GM12878 (cell line): ENCODE results near the gene TTC1. TPM values are rescaled to one million over a fixed set of nuclear protein-coding genes. Genes with fewer than 3 reads are reported as not detected.

Experiments used
- ATAC-seq: fragments of 200-7000 bp; cut with Tn5 transposase; 3 replicates; pipeline ENCODE4 v1.9.1; 2020; ENCODE audit warnings: mild to moderate bottlenecking, moderate library complexity
- BruUV-seq: library from RNA; stranded (reverse); fragments of 400-500 nt; replicated peaks from 2 replicates; lab custom pipeline; 2021; lab: Mats Ljungman, UMichigan
- CTCF ChIA-PET: fragments of 300-600 bp; sonication (Branson Sonifier 250); formaldehyde crosslinking; extraction: SDS; loops from one replicate; lab custom pipeline; 2021; ENCODE audit warnings: inconsistent platforms; lab: Yijun Ruan, JAX
- POLR2A ChIA-PET: fragments of 350-600 bp; formaldehyde crosslinking; extraction: SDS; loops from one replicate; lab custom pipeline; 2021; ENCODE audit warnings: inconsistent platforms; lab: Charles Lee
- RAD21 ChIA-PET: fragments of 300-600 bp; sonication (Branson Sonifier 250); formaldehyde crosslinking; loops from one replicate; lab custom pipeline; 2023; ENCODE audit warnings: antibody characterized with exemption; ENCODE audit not compliant: unreplicated experiment; lab: Charles Lee
- SMC1A ChIA-PET: fragments of 300-600 bp; sonication (Branson Sonifier 250); formaldehyde crosslinking; loops from one replicate; lab custom pipeline; 2023; ENCODE audit not compliant: unreplicated experiment, uncharacterized antibody; lab: Charles Lee
- DNase-seq: peaks from one replicate; pipeline ENCODE4 v3.0.0-alpha.2; 2011; ENCODE audit warnings: low read depth, low spot score
- FAIRE-seq: peaks from 3 replicates; lab custom pipeline; 2011; peaks lifted over from hg19 to GRCh38; lab: Jason Lieb, UNC
- H2AFZ ChIP-seq: 2 replicates; pipeline ENCODE4 v1.6.0; 2011; ENCODE audit warnings: low read depth, low read length, control low read depth; ENCODE audit not compliant: control insufficient read depth
- H3K27ac ChIP-seq: 2 replicates; pipeline ENCODE4 v1.5.1; 2011; ENCODE audit warnings: control low read depth; ENCODE audit not compliant: control insufficient read depth, insufficient read depth
- H3K27me3 ChIP-seq, 2 experiments: replicated peaks in 1 of 2; 2 replicates each; pipeline versions ENCODE4 v1.6.0 to v1.6.1; 2011; ENCODE audit warnings: low read length in 1 of 2; ENCODE audit not compliant: control insufficient read depth in 2 of 2, insufficient read depth in 2 of 2
- H3K36me3 ChIP-seq, 2 experiments: 2 replicates each; pipeline ENCODE4 v1.5.1; 2011; ENCODE audit warnings: low read length in 1 of 2; ENCODE audit not compliant: control insufficient read depth in 2 of 2, insufficient read depth in 2 of 2
- H3K4me1 ChIP-seq: 2 replicates; pipeline ENCODE4 v1.6.1; 2011; ENCODE audit warnings: mild to moderate bottlenecking, low read length, moderate library complexity, mixed read lengths; ENCODE audit not compliant: control insufficient read depth, insufficient read depth
- H3K4me2 ChIP-seq: 2 replicates; pipeline ENCODE4 v1.6.0; 2011; ENCODE audit warnings: control low read depth; ENCODE audit not compliant: control insufficient read depth, insufficient read depth
- H3K4me3 ChIP-seq: fragments of 200-600 bp; sonication (generic); 2 replicates; pipeline ENCODE4 v1.5.1; 2016
- H3K79me2 ChIP-seq: 2 replicates; pipeline ENCODE4 v1.6.0; 2011; ENCODE audit warnings: low read length; ENCODE audit not compliant: control insufficient read depth, insufficient read depth
- H3K9ac ChIP-seq: 2 replicates; pipeline ENCODE4 v1.8.0; 2011; ENCODE audit warnings: low read length, control low read depth, mixed read lengths; ENCODE audit not compliant: control insufficient read depth, insufficient read depth
- H3K9me3 ChIP-seq: replicated peaks from 3 replicates; pipeline ENCODE4 v1.5.1; 2011; ENCODE audit warnings: mild to moderate bottlenecking, low read length; ENCODE audit not compliant: control insufficient read depth, insufficient read depth
- H4K20me1 ChIP-seq: 2 replicates; pipeline ENCODE4 v1.6.0; 2011; ENCODE audit not compliant: control insufficient read depth, insufficient read depth
- ELK1 ChIP-seq: IDR thresholded peaks from 2 replicates; pipeline ENCODE4 v1.6.1; 2012; ENCODE audit warnings: low read depth, low read length, improper control_type of control experiment
- HDAC6 ChIP-seq: fragments of 200-600 bp; sonication (generic); IDR thresholded peaks from one replicate; pipeline ENCODE4 v1.8.0; 2017; ENCODE audit warnings: antibody characterized with exemption; ENCODE audit not compliant: unreplicated experiment
- MXI1 ChIP-seq: fragments of 150-350 bp; IDR thresholded peaks from 2 replicates; pipeline ENCODE4 v1.6.1; 2011; ENCODE audit warnings: low read depth, mild to moderate bottlenecking, inconsistent platforms, low read length, improper control_type of control experiment
- POLR2A ChIP-seq: IDR thresholded peaks from 2 replicates; pipeline ENCODE4 v1.6.1; 2011; ENCODE audit warnings: low read depth, mild to moderate bottlenecking, low read length
- POLR2AphosphoS2 ChIP-seq: IDR thresholded peaks from 2 replicates; pipeline ENCODE4 v1.6.1; 2011; ENCODE audit warnings: low read depth, mild to moderate bottlenecking, low read length, improper control_type of control experiment, moderate library complexity
- RAD21 ChIP-seq: IDR thresholded peaks from 2 replicates; pipeline ENCODE4 v1.6.1; 2011; ENCODE audit warnings: mild to moderate bottlenecking, low read depth, low read length, moderate library complexity; ENCODE audit not compliant: insufficient read depth
- TCF3 ChIP-seq: IDR thresholded peaks from 2 replicates; pipeline ENCODE4 v1.6.1; 2012; ENCODE audit warnings: low read depth, mild to moderate bottlenecking, low read length, borderline replicate concordance; ENCODE audit not compliant: insufficient read depth
- WGBS: methylation state at CpG from one replicate; pipeline ENCODE4 v1.1.6; 2016; ENCODE audit warnings: low lambda C conversion rate; ENCODE audit not compliant: insufficient replicate concordance, insufficient coverage; ENCODE audit errors: missing lambda C conversion rate; 5-methylcytosine and 5-hydroxymethylcytosine counted together
- in situ Hi-C: fragments of 300-500 bp; cut with MboI; formaldehyde crosslinking; loops from 9 replicates; pipeline ENCODE4 v1.14.3; 2018; ENCODE audit warnings: mixed read lengths
- intact Hi-C: fragments of 100-400 bp; cut with micrococcal nuclease; formaldehyde crosslinking; loops from one replicate; pipeline ENCODE4 v1.14.2; 2022; ENCODE audit not compliant: unreplicated experiment
- polyA plus RNA-seq, 11 experiments: library from polyadenylated mRNA; depleted of rRNA in 4 of 11; unstranded in 6 of 11; stranded (reverse) in 5 of 11; fragments of >200 nt; fragmentation: Nextera tagmentation in 4 of 11; fragmentation: Illumina TruSeq in 1 of 11; extraction: Ambion mirVana in 4 of 11; extraction: Trizol in 1 of 11; gene quantifications; 1 replicate in 1 of 11; 2 replicates in 10 of 11; pipeline versions ENCODE4 v1.2.1 to v1.2.3, GENCODE V29; 2011 to 2016; ENCODE audit warnings: inconsistent platforms in 2 of 11, missing spikeins in 2 of 11, low read depth in 1 of 11
- small RNA-seq: library from RNA; depleted of rRNA; stranded (forward); fragments of <200 nt; gene quantifications from one replicate; pipeline ENCODE3, GENCODE V24; 2014
- total RNA-seq, 4 experiments: library from RNA; depleted of rRNA in 3 of 4; stranded (reverse); fragments of >200 nt in 3 of 4; fragmentation: Illumina TruSeq in 1 of 4; extraction: Trizol in 1 of 4; gene quantifications; 2 replicates each; pipeline versions ENCODE4 v1.2.1 to v1.2.3, GENCODE V29; 2013 to 2021

Gene TTC1
- total and polyA plus RNA-seq, 10 of the 15 experiments (the other 5 are each of a cell fraction or from before 2014, with no cell fraction given), result 46.6 to 160 (median 92.3) TPM

GRCh38 chr5:160108124-160108523, 99.2 kb downstream of the TTC1 start:
- in situ Hi-C loops, result no loop called here
- FAIRE-seq (no peak), DNase-seq (no peak), ATAC-seq (peak; percentile 80)
- no TSS peak for BruUV-seq
- POLR2A ChIA-PET, result interaction anchor here (0.6 to 1.2 kb wide), 5 partner anchors 8 to 697 kb away, joined by 3 read pairs; no protein-coding TSS in a partner anchor
- Histone ChIP-seq H3K9ac (no peak overlapping the region), H3K79me2 (peaks cover 8% of the 10 kb centered on the region), H3K27me3 (no peaks in the 10 kb centered on the region), H3K4me1 (peaks cover 17% of the 10 kb centered on the region), H3K4me3 (no peak overlapping the region), H3K27ac (no peak overlapping the region), H3K4me2 (no peak overlapping the region), H2AFZ (no peak overlapping the region), H3K36me3 (peaks cover 0 to 24% of the 10 kb centered on the region in 2 experiments; a peak in 1 of 4 replicates), H3K9me3 (peaks cover 4% of the 10 kb centered on the region; the same call in 2 of the 3 replicates), H4K20me1 (no peaks in the 10 kb centered on the region)
- WGBS, result 63% methylated on average over 2 of the region's 2 CpGs
- CTCF ChIA-PET, result interaction anchor here (0.9 to 3.4 kb wide), 5 partner anchors 8 to 237 kb away, joined by 4 to 19 read pairs (median 8); no protein-coding TSS in a partner anchor
- intact Hi-C loops, result no loop called here
- TF ChIP-seq MXI1 (no peak), TCF3 (no peak), POLR2A (no peak), ELK1 (no peak), RAD21 (0 out of 2 replicates have a peak, but pooled peaks have one; percentile 4), POLR2AphosphoS2 (no peak), HDAC6 (no peak)
- SMC1A ChIA-PET, result interaction anchor here (0.7 to 5.2 kb wide), 7 partner anchors 9 to 93 kb away, joined by 3 to 24 read pairs (median 4); no protein-coding TSS in a partner anchor
- RAD21 ChIA-PET, result interaction anchor here (0.8 to 1.9 kb wide), 4 partner anchors 16 to 86 kb away, joined by 3 to 4 read pairs (median 4); no protein-coding TSS in a partner anchor

Small RNA genes within 50 kb of the gene (small RNA-seq; reads per million reads assigned to genes)
- not detected for gene RF00019

Other genes starting within 250 kb of the TTC1 start
- not detected in 2 replicates for gene ADRA1B, start 92.7 kb upstream of the TTC1 start, total RNA-seq (2014; rRNA removed)
- not detected in 2 replicates for gene ADRA1B, start 92.7 kb upstream of the TTC1 start, total RNA-seq (2014; rRNA removed; fragmentation: Illumina TruSeq; extraction: Trizol)
- gene ADRA1B, start 92.7 kb upstream of the TTC1 start, total RNA-seq (2021), result not detected in 2 replicates
- 0.04 TPM in 1 of 2 replicates, not detected in the other for gene ADRA1B, start 92.7 kb upstream of the TTC1 start, polyA plus RNA-seq (2011; rRNA removed)
- gene ADRA1B, start 92.7 kb upstream of the TTC1 start, polyA plus RNA-seq (2014; fragmentation: Illumina TruSeq; extraction: Trizol), result not detected in 2 replicates
- not detected for gene ADRA1B, start 92.7 kb upstream of the TTC1 start, polyA plus RNA-seq (2014; fragmentation: Nextera tagmentation; extraction: Ambion mirVana)
- not detected in 2 replicates for gene ADRA1B, start 92.7 kb upstream of the TTC1 start, polyA plus RNA-seq (2014; rRNA removed)
- not detected for gene ADRA1B, start 92.7 kb upstream of the TTC1 start, polyA plus RNA-seq (2016; fragmentation: Nextera tagmentation; extraction: Ambion mirVana)
- gene PWWP2A, start 110.3 kb downstream of the TTC1 start, total RNA-seq (2014; rRNA removed), result 19.5 and 21.0 TPM in 2 replicates
- 20.2 and 20.7 TPM in 2 replicates for gene PWWP2A, start 110.3 kb downstream of the TTC1 start, total RNA-seq (2014; rRNA removed; fragmentation: Illumina TruSeq; extraction: Trizol)
- 23.9 and 26.1 TPM in 2 replicates for gene PWWP2A, start 110.3 kb downstream of the TTC1 start, total RNA-seq (2021)
- 18.3 and 18.4 TPM in 2 replicates for gene PWWP2A, start 110.3 kb downstream of the TTC1 start, polyA plus RNA-seq (2011; rRNA removed)
- 24.9 and 31.3 TPM in 2 replicates for gene PWWP2A, start 110.3 kb downstream of the TTC1 start, polyA plus RNA-seq (2014; fragmentation: Illumina TruSeq; extraction: Trizol)
- gene PWWP2A, start 110.3 kb downstream of the TTC1 start, polyA plus RNA-seq (2014; fragmentation: Nextera tagmentation; extraction: Ambion mirVana), result 1 to 10 TPM; 5.7 to 6.9 TPM
- 15.6 and 16.8 TPM in 2 replicates for gene PWWP2A, start 110.3 kb downstream of the TTC1 start, polyA plus RNA-seq (2014; rRNA removed)
- gene PWWP2A, start 110.3 kb downstream of the TTC1 start, polyA plus RNA-seq (2016; fragmentation: Nextera tagmentation; extraction: Ambion mirVana), result 10 to 100 TPM; 16.0 to 17.1 TPM
- gene FABP6, start 220.4 kb downstream of the TTC1 start, total RNA-seq (2014; rRNA removed), result 1.3 and 1.9 TPM in 2 replicates
- 1.2 and 3.0 TPM in 2 replicates for gene FABP6, start 220.4 kb downstream of the TTC1 start, total RNA-seq (2014; rRNA removed; fragmentation: Illumina TruSeq; extraction: Trizol)
- 1.9 and 2.3 TPM in 2 replicates for gene FABP6, start 220.4 kb downstream of the TTC1 start, total RNA-seq (2021)
- gene FABP6, start 220.4 kb downstream of the TTC1 start, polyA plus RNA-seq (2011; rRNA removed), result 4.7 and 8.1 TPM in 2 replicates
- 1.00 and 1.2 TPM in 2 replicates for gene FABP6, start 220.4 kb downstream of the TTC1 start, polyA plus RNA-seq (2014; fragmentation: Illumina TruSeq; extraction: Trizol)
- gene FABP6, start 220.4 kb downstream of the TTC1 start, polyA plus RNA-seq (2014; fragmentation: Nextera tagmentation; extraction: Ambion mirVana), result 1 to 10 TPM; 3.0 to 3.5 TPM
- 1.2 and 3.2 TPM in 2 replicates for gene FABP6, start 220.4 kb downstream of the TTC1 start, polyA plus RNA-seq (2014; rRNA removed)
- 1 to 10 TPM in 1 of 2 experiments, under 1 TPM in 1; 0.66 to 1.1 TPM for gene FABP6, start 220.4 kb downstream of the TTC1 start, polyA plus RNA-seq (2016; fragmentation: Nextera tagmentation; extraction: Ambion mirVana)